ENCODE data around the gene CCDC177.

DNA sequence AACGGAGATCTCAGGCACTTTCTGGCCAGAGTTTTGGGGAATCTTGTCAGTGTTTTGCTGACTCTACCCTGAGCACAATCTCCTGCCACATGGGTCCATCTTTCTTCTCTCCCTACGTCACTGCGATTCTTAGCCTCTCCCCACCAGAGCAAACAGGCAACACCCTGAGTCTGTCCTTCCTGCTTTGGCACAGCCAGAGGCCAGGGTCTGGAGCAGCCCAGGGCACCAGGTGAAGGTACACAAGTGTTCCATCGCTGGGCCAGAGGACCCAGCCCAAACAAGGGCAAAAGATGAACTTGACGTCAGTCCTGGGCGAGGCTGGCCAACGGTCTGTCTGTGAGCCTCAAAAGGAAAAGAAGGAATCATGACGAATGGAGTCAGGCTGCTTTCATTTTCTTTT is 12.7 kb upstream of the CCDC177 start:
- TF ChIP-seq CTCF (conservative IDR thresholded peaks at IDR 0.05; ENCODE audit: low read depth, low read length) (no peak), EZH2 (IDR thresholded peaks at IDR 0.05; ENCODE audit: borderline replicate concordance, low read depth, low read length, poor library complexity, severe bottlenecking) (no peak)
